Testis (tissue), 3 donors: ENCODE measurements around the gene MLN. TPM values are rescaled to one million over a fixed set of nuclear protein-coding genes. Genes with fewer than 3 reads are reported as not detected.

Source experiments
- DNase-seq: peaks from one replicate; pipeline ENCODE4 v3.0.0-alpha.2; 2019
- H3K27ac ChIP-seq, 2 donors: fragments of 200-600 bp; sonication (generic); one replicate each; pipeline ENCODE4 v1.5.1; 2019
- H3K27me3 ChIP-seq: fragments of 200-600 bp; sonication (generic); one replicate; pipeline ENCODE4 v1.5.1; 2019
- H3K36me3 ChIP-seq: fragments of 200-600 bp; sonication (generic); one replicate; pipeline ENCODE4 v1.5.1; 2017; ENCODE audit warnings: low read depth; ENCODE audit errors: missing control alignments
- H3K4me1 ChIP-seq: fragments of 200-600 bp; sonication (generic); one replicate; pipeline ENCODE4 v1.5.1; 2019
- H3K4me3 ChIP-seq, 2 donors: fragments of 200-600 bp; sonication (generic); one replicate each; pipeline ENCODE4 v1.5.1; 2017 to 2019
- H3K9me3 ChIP-seq: fragments of 200-600 bp; sonication (generic); one replicate; pipeline ENCODE4 v1.5.1; 2017
- CTCF ChIP-seq, 3 experiments: fragments of 450-650 bp in 2 of 3; fragments of 200-600 bp in 1 of 3; sonication (generic) in 1 of 3; IDR thresholded peaks; one replicate each; pipeline ENCODE4 v1.5.1; 2016 to 2019; ENCODE audit warnings: antibody characterized with exemption in 3 of 3, mild to moderate bottlenecking in 2 of 3, moderate library complexity in 1 of 3
- POLR2A ChIP-seq: fragments of 450-650 bp; IDR thresholded peaks from one replicate; pipeline ENCODE4 v1.6.1; 2017; ENCODE audit warnings: antibody characterized with exemption, mild to moderate bottlenecking, moderate library complexity
- WGBS, 2 donors: methylation state at CpG; one replicate each; pipeline ENCODE4 v1.1.5; 2018; 5-methylcytosine and 5-hydroxymethylcytosine counted together
- intact Hi-C: fragments of 100-400 bp; cut with DNase I; formaldehyde crosslinking; loops from one replicate; pipeline ENCODE4 v1.15.1; 2023; ENCODE audit warnings: low total_unique reads
- polyA plus RNA-seq: library from polyadenylated mRNA; stranded (reverse); fragments of 350-450 nt; fragmentation: Illumina TruSeq; extraction: RNeasy Lipid Tissue Mini Kit (QIAGEN cat#74804); gene quantifications from one replicate; pipeline ENCODE4 v1.2.3, GENCODE V29; 2014; ENCODE audit warnings: low read depth, low replicate concordance; ENCODE audit not compliant: insufficient read depth
- total RNA-seq, 2 donors: library from RNA; depleted of rRNA; stranded (reverse); fragments of >200 nt; gene quantifications; one replicate each; pipeline ENCODE4 v1.2.3, GENCODE V29; 2016

MLN gene
- total and polyA plus RNA-seq, 3 donors from 2014 or later = not detected

DNA sequence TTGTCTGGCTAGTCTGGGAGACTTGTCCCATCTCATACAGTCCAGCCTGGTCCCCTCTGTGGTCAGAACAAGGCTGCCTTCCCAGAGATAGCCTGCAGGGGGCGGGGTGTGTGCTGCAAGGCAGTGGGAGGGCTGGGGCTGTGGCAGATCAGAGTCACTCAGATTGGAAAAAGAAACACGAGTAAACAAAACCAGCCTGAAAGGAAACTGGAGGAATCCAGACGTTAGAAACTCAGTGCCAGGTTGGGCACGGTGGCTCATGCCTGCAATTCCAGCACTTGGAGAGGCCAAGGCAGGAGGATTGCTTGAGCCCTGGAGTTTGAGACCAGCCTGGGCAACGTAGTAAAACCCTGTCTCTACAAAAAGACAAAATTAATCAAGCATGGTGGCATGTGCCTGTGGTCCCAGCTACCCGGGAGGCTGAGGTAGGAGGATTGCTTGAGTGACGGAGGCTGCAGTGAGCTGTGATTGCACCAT is 35.1 kb downstream of the MLN start:
- DNase-seq = peak; percentile 91
- 48 to 52% methylated on average over 7 of the region's 7 CpGs for WGBS, 2 donors
- intact Hi-C loops = no loop called here

DNA sequence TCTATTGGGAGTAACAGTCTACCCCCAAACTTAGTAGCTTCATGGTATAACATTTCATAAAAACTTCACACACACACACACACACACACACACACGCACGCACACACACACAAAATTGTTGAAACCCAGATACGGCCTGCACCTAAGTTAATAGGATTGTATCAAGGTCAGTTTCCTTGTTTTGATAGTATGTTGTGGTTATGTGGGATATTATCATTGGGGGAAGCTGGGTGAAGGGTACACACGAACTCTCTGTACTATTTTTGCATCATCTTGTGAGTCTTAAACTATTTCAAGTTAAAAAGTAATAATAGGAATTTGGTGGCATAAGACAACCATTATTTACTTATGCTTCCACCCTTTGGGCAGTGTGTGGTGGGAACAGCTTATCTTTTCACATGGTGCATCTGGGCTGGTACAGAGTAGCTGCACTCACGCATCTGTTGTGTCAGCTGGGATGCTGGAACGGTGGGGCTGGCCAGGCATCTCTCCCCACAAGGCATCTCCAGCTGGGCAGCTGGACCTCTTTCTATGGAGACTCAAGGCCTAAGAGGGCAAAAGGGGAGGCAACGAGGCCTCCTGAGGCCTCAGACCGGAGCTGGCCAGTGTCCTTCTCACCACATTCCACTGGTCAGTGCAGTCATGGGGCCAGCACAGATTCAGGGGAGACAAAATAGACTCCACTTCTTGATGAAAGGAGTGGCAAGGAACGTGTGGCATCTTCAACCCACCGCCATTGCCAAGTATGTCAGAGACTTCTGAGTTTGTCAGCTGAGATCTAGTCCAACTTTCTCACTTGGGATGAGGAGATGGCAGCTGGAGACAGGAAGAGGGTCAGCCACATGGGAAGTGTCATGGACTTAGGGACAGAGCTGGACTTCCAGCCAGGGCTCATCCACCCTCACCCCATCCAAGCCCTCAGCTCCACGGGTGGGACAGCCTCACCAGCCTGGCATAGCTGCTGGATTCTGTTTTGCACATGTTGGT is 36.6 kb downstream of the MLN start:
- Histone ChIP-seq H3K36me3 (no peaks in the 10 kb centered on the region), H3K27me3 (no peaks in the 10 kb centered on the region), H3K9me3 (no peaks in the 10 kb centered on the region), H3K4me1 (peaks cover 20% of the 10 kb centered on the region), H3K4me3 (no peak overlapping the region), H3K27ac (no peak overlapping the region)
- TF ChIP-seq POLR2A = no peak
- no peak for TF ChIP-seq CTCF (IDR thresholded peaks at IDR 0.05)
- DNase-seq = no peak
- intact Hi-C loops = no loop called here
- 85 to 86% methylated on average over 7 to 11 of the region's 11 CpGs for WGBS, 2 donors

More for the DNA sequence above, 35.1 kb downstream of the MLN start:
- Histone ChIP-seq H3K4me1 (peaks cover 24% of the 10 kb centered on the region), H3K27ac (no peak overlapping the region), H3K4me3 (no peak overlapping the region), H3K27me3 (no peaks in the 10 kb centered on the region), H3K36me3 (no peaks in the 10 kb centered on the region), H3K9me3 (no peaks in the 10 kb centered on the region)
- TF ChIP-seq CTCF (IDR thresholded peaks at IDR 0.05) (peak; percentile 60 to 70 (median 69)), POLR2A (no peak)

DNA sequence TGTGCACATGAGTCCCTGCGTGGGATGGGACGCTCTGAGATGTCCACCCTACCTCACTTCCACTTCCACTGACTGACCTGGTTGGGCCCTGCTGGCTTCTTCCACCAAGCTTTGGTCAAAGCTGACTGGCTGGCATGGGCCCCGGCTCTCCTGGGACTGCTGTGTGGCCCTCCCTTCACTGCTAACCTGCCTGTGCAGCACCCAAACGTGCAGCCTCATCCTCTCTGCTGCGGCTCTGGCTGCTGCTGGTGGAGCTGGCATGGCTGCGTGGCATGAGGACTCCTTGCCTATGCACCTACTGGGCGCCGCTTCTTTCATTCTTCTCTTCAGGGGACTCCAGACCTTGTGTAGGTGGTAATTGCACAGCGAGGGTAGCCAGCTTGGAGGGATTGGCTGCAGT is 38.4 kb downstream of the MLN start:
- WGBS, 2 donors = 97 to 98% methylated on average over 9 of the region's 9 CpGs
- H3K4me1 ChIP-seq = peaks cover 18% of the 10 kb centered on the region
- no peaks in the 10 kb centered on the region for H3K27me3 ChIP-seq
- TF ChIP-seq POLR2A (no peak), CTCF (IDR thresholded peaks at IDR 0.05) (no peak)
- no peak for DNase-seq
- H3K4me3 ChIP-seq = no peak overlapping the region
- H3K36me3 ChIP-seq = no peaks in the 10 kb centered on the region
- H3K9me3 ChIP-seq = no peaks in the 10 kb centered on the region
- H3K27ac ChIP-seq = no peak overlapping the region
- intact Hi-C loops = no loop called here

DNA sequence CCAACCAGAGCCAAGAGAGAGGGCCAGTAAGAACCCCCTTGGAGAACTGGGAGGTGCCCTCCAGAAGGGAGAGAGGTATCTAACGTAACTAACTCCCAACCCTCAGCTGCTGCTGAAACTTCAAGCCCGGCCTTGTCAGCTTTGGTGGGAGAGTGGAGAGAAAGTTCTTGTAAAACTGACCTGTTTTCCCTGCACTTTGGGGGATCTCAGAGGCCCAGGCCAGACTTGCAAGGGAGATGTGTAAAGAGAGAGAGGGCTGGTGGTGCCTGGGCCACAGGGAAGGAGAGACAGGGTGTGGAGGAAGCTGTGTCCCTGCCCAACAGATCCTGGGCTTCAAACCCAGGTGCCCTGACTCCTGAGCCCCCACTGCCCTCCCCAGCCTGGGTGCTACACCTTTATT is 39.8 kb downstream of the MLN start:
- H3K9me3 ChIP-seq = no peaks in the 10 kb centered on the region
- peaks cover 16% of the 10 kb centered on the region for H3K4me1 ChIP-seq
- H3K36me3 ChIP-seq = no peaks in the 10 kb centered on the region
- no peak overlapping the region for H3K4me3 ChIP-seq
- no peak for DNase-seq
- H3K27ac ChIP-seq = no peak overlapping the region
- TF ChIP-seq POLR2A (no peak), CTCF (IDR thresholded peaks at IDR 0.05) (no peak)
- H3K27me3 ChIP-seq = no peaks in the 10 kb centered on the region
- WGBS, 2 donors = 63 to 84% methylated on average over 2 of the region's 2 CpGs
- intact Hi-C loops = no loop called here
